T-helper 2 cell treated with Interferon-gamma antibody and Interleukin-4, amounts not matched to agents 5 μg/mL and 100 μg/mL, for 36 hours (primary cell): ENCODE data around the gene CUEDC2.

Source experiments
- DNase-seq: peaks from one replicate; pipeline ENCODE4 v3.0.0; 2021; ENCODE audit warnings: low spot score
- H3K27ac Mint-ChIP-seq: one replicate; pipeline ENCODE4 v1.8.0; 2021; ENCODE audit warnings: mild to moderate bottlenecking, mixed read lengths
- H3K27me3 Mint-ChIP-seq: one replicate; pipeline ENCODE4 v1.8.0; 2021; ENCODE audit warnings: low read depth, mixed read lengths
- H3K36me3 Mint-ChIP-seq: one replicate; pipeline ENCODE4 v1.8.0; 2021; ENCODE audit warnings: low read depth, mixed read lengths
- H3K4me1 Mint-ChIP-seq: one replicate; pipeline ENCODE4 v1.8.0; 2021; ENCODE audit warnings: low read depth, mixed read lengths
- H3K4me3 Mint-ChIP-seq: one replicate; pipeline ENCODE4 v1.8.0; 2022; ENCODE audit warnings: mild to moderate bottlenecking, moderate library complexity, mixed read lengths
- H3K9me3 Mint-ChIP-seq: one replicate; pipeline ENCODE4 v1.8.0; 2021; ENCODE audit warnings: mixed read lengths

The CUEDC2 gene

GRCh38 chr10:102396730-102397151 lies 35.6 kb downstream of the CUEDC2 start:
- Mint-ChIP-seq H3K9me3 (no peaks in the 10 kb centered on the region), H3K36me3 (peaks cover 47% of the 10 kb centered on the region), H3K4me3 (peak overlapping the region; percentile 89), H3K27me3 (no peaks in the 10 kb centered on the region), H3K4me1 (peaks cover 30% of the 10 kb centered on the region), H3K27ac (peak overlapping the region; percentile 98)
- DNase-seq, result no peak

- Mint-ChIP-seq H3K27ac (peak overlapping the region; percentile 98), H3K9me3 (no peaks in the 10 kb centered on the region), H3K4me1 (peaks cover 30% of the 10 kb centered on the region), H3K27me3 (no peaks in the 10 kb centered on the region), H3K4me3 (peak overlapping the region; percentile 89), H3K36me3 (peaks cover 44% of the 10 kb centered on the region)
- no peak for DNase-seq
Observed at GRCh38 chr10:102396317-102396650, 36.1 kb downstream of the CUEDC2 start.

- peak within 1 kb of the TSS; percentile 98 for H3K27ac Mint-ChIP-seq
- H3K27me3 Mint-ChIP-seq, result peaks cover 3% of the 10 kb centered on the region
- no peaks in the 10 kb centered on the region for H3K9me3 Mint-ChIP-seq
- H3K4me3 Mint-ChIP-seq, result peak within 1 kb of the TSS; percentile 89
- peaks cover 30% of the 10 kb centered on the region for H3K4me1 Mint-ChIP-seq
- DNase-seq, result peak; percentile 89
- H3K36me3 Mint-ChIP-seq, result peaks cover 42% of the 10 kb centered on the region
Observed at GRCh38 chr10:102395400-102396316, 36.7 kb downstream of the CUEDC2 start, which contains the start of gene NFKB2. TSS of gene NFKB2 (plus strand) at chr10:102395705. CDS start at chr10:102395960, 255 bp downstream.

- peaks cover 30% of the 10 kb centered on the region for H3K4me1 Mint-ChIP-seq
- H3K36me3 Mint-ChIP-seq, result peaks cover 36% of the 10 kb centered on the region
- H3K4me3 Mint-ChIP-seq, result peak overlapping the region; percentile 89
- peak; percentile 68 for DNase-seq
- H3K27me3 Mint-ChIP-seq, result peaks cover 3% of the 10 kb centered on the region
- H3K27ac Mint-ChIP-seq, result peak overlapping the region; percentile 98
- no peaks in the 10 kb centered on the region for H3K9me3 Mint-ChIP-seq
Observed at GRCh38 chr10:102394801-102395399, 37.5 kb downstream of the CUEDC2 start.

GRCh38 chr10:102394079-102394800 lies 38.1 kb downstream of the CUEDC2 start:
- H3K36me3 Mint-ChIP-seq, result peaks cover 31% of the 10 kb centered on the region
- peak; percentile 99 for DNase-seq
- H3K27ac Mint-ChIP-seq, result peak overlapping the region; percentile 98
- H3K4me1 Mint-ChIP-seq, result peaks cover 30% of the 10 kb centered on the region
- H3K9me3 Mint-ChIP-seq, result no peaks in the 10 kb centered on the region
- peaks cover 3% of the 10 kb centered on the region for H3K27me3 Mint-ChIP-seq
- peak overlapping the region; percentile 89 for H3K4me3 Mint-ChIP-seq

- Mint-ChIP-seq H3K4me1 (peaks cover 30% of the 10 kb centered on the region), H3K4me3 (peak overlapping the region; percentile 89), H3K27me3 (peaks cover 3% of the 10 kb centered on the region), H3K27ac (peak overlapping the region; percentile 98), H3K9me3 (no peaks in the 10 kb centered on the region), H3K36me3 (peaks cover 30% of the 10 kb centered on the region)
- DNase-seq, result no peak
Observed at GRCh38 chr10:102393411-102394078, 38.8 kb downstream of the CUEDC2 start.

GRCh38 chr10:102392306-102392705 lies 40.1 kb downstream of the CUEDC2 start:
- Mint-ChIP-seq H3K27ac (no peak overlapping the region), H3K4me1 (peaks cover 20% of the 10 kb centered on the region), H3K9me3 (no peaks in the 10 kb centered on the region), H3K27me3 (peaks cover 3% of the 10 kb centered on the region), H3K36me3 (peaks cover 17% of the 10 kb centered on the region), H3K4me3 (no peak overlapping the region)
- no peak for DNase-seq

- Mint-ChIP-seq H3K9me3 (no peaks in the 10 kb centered on the region), H3K4me1 (peaks cover 9% of the 10 kb centered on the region), H3K27ac (no peak overlapping the region), H3K27me3 (peaks cover 3% of the 10 kb centered on the region), H3K4me3 (no peak overlapping the region), H3K36me3 (peaks cover 2% of the 10 kb centered on the region)
- no peak for DNase-seq
Observed at GRCh38 chr10:102389894-102390293, 42.5 kb downstream of the CUEDC2 start.

GRCh38 chr10:102384606-102385429 lies 47.6 kb downstream of the CUEDC2 start:
- Mint-ChIP-seq H3K27me3 (no peaks in the 10 kb centered on the region), H3K36me3 (peaks cover 22% of the 10 kb centered on the region), H3K27ac (no peak overlapping the region), H3K4me1 (no peaks in the 10 kb centered on the region), H3K4me3 (no peak overlapping the region), H3K9me3 (no peaks in the 10 kb centered on the region)
- DNase-seq, result no peak

GRCh38 chr10:102384053-102384452 lies 48.3 kb downstream of the CUEDC2 start:
- Mint-ChIP-seq H3K9me3 (no peaks in the 10 kb centered on the region), H3K36me3 (peaks cover 27% of the 10 kb centered on the region), H3K4me1 (no peaks in the 10 kb centered on the region), H3K27me3 (no peaks in the 10 kb centered on the region), H3K27ac (peak overlapping the region; percentile 20), H3K4me3 (no peak overlapping the region)
- DNase-seq, result no peak

GRCh38 chr10:102382871-102383270 lies 49.5 kb downstream of the CUEDC2 start:
- Mint-ChIP-seq H3K36me3 (peaks cover 29% of the 10 kb centered on the region), H3K27ac (no peak overlapping the region), H3K27me3 (no peaks in the 10 kb centered on the region), H3K4me1 (no peaks in the 10 kb centered on the region), H3K4me3 (no peak overlapping the region), H3K9me3 (no peaks in the 10 kb centered on the region)
- no peak for DNase-seq

GRCh38 chr10:102381983-102382382 lies 50.4 kb downstream of the CUEDC2 start:
- H3K4me1 Mint-ChIP-seq, result no peaks in the 10 kb centered on the region
- no peak overlapping the region for H3K27ac Mint-ChIP-seq
- peaks cover 29% of the 10 kb centered on the region for H3K36me3 Mint-ChIP-seq
- H3K9me3 Mint-ChIP-seq, result no peaks in the 10 kb centered on the region
- no peak for DNase-seq
- H3K4me3 Mint-ChIP-seq, result no peak overlapping the region
- no peaks in the 10 kb centered on the region for H3K27me3 Mint-ChIP-seq

GRCh38 chr10:102379383-102379782 lies 53.0 kb downstream of the CUEDC2 start:
- H3K4me3 Mint-ChIP-seq, result no peak overlapping the region
- H3K4me1 Mint-ChIP-seq, result no peaks in the 10 kb centered on the region
- no peak overlapping the region for H3K27ac Mint-ChIP-seq
- H3K9me3 Mint-ChIP-seq, result no peaks in the 10 kb centered on the region
- no peaks in the 10 kb centered on the region for H3K27me3 Mint-ChIP-seq
- H3K36me3 Mint-ChIP-seq, result peaks cover 41% of the 10 kb centered on the region
- DNase-seq, result no peak
